Prostate gland (tissue), 2 donors: ENCODE data around the gene IARS1. TPM values are rescaled to one million over a fixed set of nuclear protein-coding genes. Genes with fewer than 3 reads are reported as not detected.

Source experiments
- DNase-seq: peaks from one replicate; pipeline ENCODE4 v3.0.0-alpha.2; 2019; ENCODE audit warnings: low spot score
- H3K27ac ChIP-seq, 2 donors: fragments of 200-600 bp; sonication (generic); 2 replicates each; pipeline ENCODE4 v1.5.1; 2017 to 2019
- H3K27me3 ChIP-seq: fragments of 200-600 bp; sonication (generic); replicated peaks from 2 replicates; pipeline ENCODE4 v1.5.1; 2019; ENCODE audit not compliant: insufficient read depth
- H3K36me3 ChIP-seq, 2 donors: fragments of 200-600 bp; sonication (generic); 1 replicate in 1 of 2; 2 replicates in 1 of 2; pipeline versions ENCODE4 v1.5.1 to v1.8.1; 2017 to 2019
- H3K4me1 ChIP-seq: fragments of 200-600 bp; sonication (generic); replicated peaks from 2 replicates; pipeline ENCODE4 v1.5.1; 2019
- H3K4me3 ChIP-seq, 2 donors: fragments of 200-600 bp; sonication (generic); 2 replicates each; pipeline ENCODE4 v1.5.1; 2017 to 2019
- H3K9me3 ChIP-seq: fragments of 200-600 bp; sonication (generic); 2 replicates; pipeline ENCODE4 v1.5.1; 2017
- CTCF ChIP-seq, 4 experiments: fragments of 200-600 bp in 2 of 4; fragments of 450-650 bp in 2 of 4; sonication (generic) in 2 of 4; IDR thresholded peaks; 1 replicate in 3 of 4; 2 replicates in 1 of 4; pipeline ENCODE4 v1.5.1; 2016 to 2019; ENCODE audit warnings: antibody characterized with exemption in 4 of 4, mild to moderate bottlenecking in 2 of 4, moderate library complexity in 2 of 4
- POLR2A ChIP-seq: fragments of 450-650 bp; IDR thresholded peaks from one replicate; pipeline ENCODE4 v1.6.1; 2016; ENCODE audit warnings: antibody characterized with exemption, mild to moderate bottlenecking
- POLR2AphosphoS5 ChIP-seq: sonication (generic); formaldehyde crosslinking; IDR thresholded peaks from one replicate; pipeline ENCODE4 v1.6.1; 2017; ENCODE audit warnings: antibody characterized with exemption
- WGBS: methylation state at CpG from one replicate; pipeline ENCODE4 v1.1.5; 2018; 5-methylcytosine and 5-hydroxymethylcytosine counted together
- intact Hi-C: fragments of 100-400 bp; cut with DNase I; formaldehyde crosslinking; loops from one replicate; pipeline ENCODE4 v1.14.2; 2022
- total RNA-seq, 2 donors: library from RNA; depleted of rRNA; stranded (reverse); fragments of >200 nt; gene quantifications; one replicate each; pipeline ENCODE4 v1.1.0, GENCODE V29; 2016

IARS1 gene
- total RNA-seq, 2 donors from 2014 or later: 58.3 to 89.2 TPM

GRCh38 chr9:92263131-92263530 lies 30.4 kb downstream of the IARS1 start:
- Histone ChIP-seq H3K4me1 (no peaks in the 10 kb centered on the region), H3K4me3 (no peak overlapping the region), H3K36me3 (peaks cover 13 to 18% of the 10 kb centered on the region in 2 donors), H3K27me3 (no peaks in the 10 kb centered on the region), H3K27ac (no peak overlapping the region), H3K9me3 (no peaks in the 10 kb centered on the region)
- TF ChIP-seq POLR2AphosphoS5 (no peak), CTCF (IDR thresholded peaks at IDR 0.05) (no peak), POLR2A (no peak)
- 7% methylated on average over 1 of the region's 1 CpG for WGBS
- no peak for DNase-seq
- intact Hi-C loops: no loop called here

- Histone ChIP-seq H3K9me3 (no peaks in the 10 kb centered on the region), H3K36me3 (peaks cover 17% of the 10 kb centered on the region in 2 donors), H3K27me3 (no peaks in the 10 kb centered on the region), H3K4me1 (no peaks in the 10 kb centered on the region), H3K4me3 (no peak overlapping the region), H3K27ac (no peak overlapping the region)
- 88% methylated on average over 2 of the region's 2 CpGs for WGBS
- DNase-seq: no peak
- TF ChIP-seq CTCF (IDR thresholded peaks at IDR 0.05) (no peak), POLR2A (no peak), POLR2AphosphoS5 (no peak)
- intact Hi-C loops: no loop called here
These were observed 36.2 kb downstream of the IARS1 start for GRCh38 chr9:92257327-92257726.

DNA sequence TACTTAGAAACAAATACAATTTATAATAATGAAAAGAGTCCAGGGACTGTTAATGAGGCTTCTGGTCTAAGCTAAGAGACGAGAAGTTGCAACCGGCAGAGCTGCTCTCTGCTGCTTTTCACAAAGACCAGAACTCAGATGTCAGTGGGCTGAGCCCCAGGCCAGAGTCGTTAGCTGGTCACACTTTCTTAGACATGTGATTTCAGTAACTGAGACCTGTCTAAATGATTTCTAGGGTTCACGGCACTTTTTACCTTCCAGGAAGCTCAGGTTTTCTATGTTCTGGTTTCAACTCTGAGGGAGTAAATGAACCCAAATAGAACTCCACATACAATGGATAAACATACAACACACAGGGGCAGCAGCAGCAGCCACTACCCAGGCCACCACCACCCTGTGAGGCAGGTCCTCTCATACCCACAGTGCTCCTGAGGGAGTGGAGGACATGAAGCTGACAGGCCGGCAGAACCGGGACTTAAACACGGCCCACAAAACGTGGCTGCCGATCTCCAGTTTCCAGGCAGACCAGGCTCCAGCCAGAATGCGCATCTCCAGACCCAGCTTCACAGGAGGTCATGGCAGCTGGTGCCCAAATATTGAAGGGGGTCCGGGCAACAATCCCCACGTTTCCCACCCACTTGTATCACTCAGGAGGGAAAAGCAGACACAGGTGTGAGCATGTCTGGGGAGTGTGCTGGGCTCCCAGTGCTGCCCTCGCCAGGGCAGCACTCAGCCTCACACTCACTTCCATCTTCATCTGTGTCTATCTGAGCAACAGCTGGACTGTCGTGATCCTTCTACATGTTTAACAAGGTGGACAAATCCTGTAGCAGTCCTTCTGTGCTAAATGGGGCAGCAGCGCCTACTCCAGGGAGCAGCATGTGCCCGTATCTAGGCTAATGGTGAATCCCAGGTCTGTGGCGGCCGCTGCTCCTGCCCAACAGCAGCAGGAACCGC lies 38.8 kb downstream of the IARS1 start:
- TF ChIP-seq POLR2AphosphoS5 (no peak), POLR2A (no peak), CTCF (IDR thresholded peaks at IDR 0.05) (no peak)
- WGBS: 80% methylated on average over 19 of the region's 19 CpGs
- peaks cover 18 to 21% of the 10 kb centered on the region in 2 donors for H3K36me3 ChIP-seq
- no peak overlapping the region for H3K27ac ChIP-seq
- no peaks in the 10 kb centered on the region for H3K4me1 ChIP-seq
- no peaks in the 10 kb centered on the region for H3K27me3 ChIP-seq
- no peak for DNase-seq
- no peaks in the 10 kb centered on the region for H3K9me3 ChIP-seq
- intact Hi-C loops: no loop called here
- no peak overlapping the region for H3K4me3 ChIP-seq

DNA sequence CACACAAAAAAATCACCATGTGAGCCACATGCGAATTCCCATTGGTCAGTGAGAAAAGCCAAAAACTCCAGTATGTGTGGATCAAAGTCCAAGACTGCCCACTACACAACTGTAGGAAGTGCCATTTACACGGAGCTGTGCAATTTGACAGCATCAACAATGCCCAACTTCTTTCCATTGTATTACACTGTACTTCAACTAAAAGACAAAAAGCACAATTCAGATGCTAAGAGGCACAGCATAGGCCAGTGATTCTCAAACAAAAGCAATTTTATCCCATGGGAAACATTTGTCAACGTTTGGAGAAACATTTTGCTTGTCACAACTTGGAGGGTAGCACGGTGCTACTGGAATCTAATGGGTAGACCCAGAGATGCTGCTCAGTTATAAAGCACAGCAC lies 39.8 kb downstream of the IARS1 start:
- no peaks in the 10 kb centered on the region for H3K27me3 ChIP-seq
- H3K36me3 ChIP-seq: peaks cover 20 to 21% of the 10 kb centered on the region in 2 donors
- WGBS: 75% methylated on average over 4 of the region's 4 CpGs
- TF ChIP-seq POLR2AphosphoS5 (no peak), POLR2A (no peak), CTCF (IDR thresholded peaks at IDR 0.05) (no peak)
- H3K4me3 ChIP-seq: no peak overlapping the region
- DNase-seq: no peak
- H3K9me3 ChIP-seq: no peaks in the 10 kb centered on the region
- H3K27ac ChIP-seq: no peak overlapping the region
- intact Hi-C loops: no loop called here
- H3K4me1 ChIP-seq: no peaks in the 10 kb centered on the region

- Histone ChIP-seq H3K27me3 (no peaks in the 10 kb centered on the region), H3K4me3 (no peak overlapping the region), H3K36me3 (peaks cover 24 to 35% of the 10 kb centered on the region in 2 donors), H3K27ac (no peak overlapping the region), H3K4me1 (no peaks in the 10 kb centered on the region), H3K9me3 (no peaks in the 10 kb centered on the region)
- DNase-seq: no peak
- intact Hi-C loops: no loop called here
- TF ChIP-seq CTCF (IDR thresholded peaks at IDR 0.05) (no peak), POLR2A (no peak), POLR2AphosphoS5 (no peak)
- 96% methylated on average over 3 of the region's 3 CpGs for WGBS
These were observed 45.5 kb downstream of the IARS1 start for GRCh38 chr9:92247981-92248380.
